Neural cell (in vitro differentiated cells): Measurements from ENCODE around the gene PRKCZ.

Source experiments
- CTCF ChIP-seq: fragments of 450-650 bp; IDR thresholded peaks from 2 replicates; pipeline ENCODE4 v1.5.1; 2014; ENCODE audit warnings: antibody characterized with exemption, mild to moderate bottlenecking, moderate library complexity; ENCODE audit not compliant: poor library complexity, severe bottlenecking
- EP300 ChIP-seq: fragments of 450-650 bp; conservative IDR thresholded peaks from 2 replicates; pipeline ENCODE4 v1.6.1; 2014; ENCODE audit warnings: antibody characterized with exemption, mild to moderate bottlenecking, moderate library complexity; ENCODE audit not compliant: poor library complexity, severe bottlenecking
- EZH2 ChIP-seq: fragments of 200-600, 300-800 bp; shearing (Covaris generic), sonication (generic); IDR thresholded peaks from 2 replicates; pipeline ENCODE4 v1.6.1; 2014; ENCODE audit warnings: antibody characterized with exemption, low read length, borderline replicate concordance, mild to moderate bottlenecking; ENCODE audit not compliant: insufficient read depth, poor library complexity, severe bottlenecking
- MXI1 ChIP-seq: fragments of 450-650 bp; conservative IDR thresholded peaks from 2 replicates; pipeline ENCODE4 v1.6.1; 2014; ENCODE audit warnings: antibody characterized with exemption, mild to moderate bottlenecking; ENCODE audit not compliant: poor library complexity, severe bottlenecking
- POLR2AphosphoS5 ChIP-seq: IDR thresholded peaks from 2 replicates; pipeline ENCODE4 v1.6.1; 2012
- RAD21 ChIP-seq: fragments of 450-650 bp; conservative IDR thresholded peaks from 2 replicates; pipeline ENCODE4 v1.6.1; 2014; ENCODE audit warnings: antibody characterized with exemption, mild to moderate bottlenecking, moderate library complexity
- SMC3 ChIP-seq: fragments of 450-650 bp; conservative IDR thresholded peaks from 2 replicates; pipeline ENCODE4 v1.6.1; 2014; ENCODE audit warnings: antibody characterized with exemption, mild to moderate bottlenecking, moderate library complexity; ENCODE audit not compliant: poor library complexity
- TAF1 ChIP-seq: IDR thresholded peaks from 2 replicates; pipeline ENCODE4 v1.6.1; 2012; ENCODE audit warnings: low read depth

- TF ChIP-seq EP300 (no peak), CTCF (no peak), POLR2AphosphoS5 (no peak), MXI1 (no peak), EZH2 (no peak), TAF1 (no peak), RAD21 (no peak), SMC3 (no peak)
These were observed 24.2 kb downstream of the PRKCZ start for GRCh38 chr1:2074396-2074795.
